HepG2 (cell line): ENCODE measurements around the gene ZC3H18. TPM values are rescaled to one million over a fixed set of nuclear protein-coding genes. Genes with fewer than 3 reads are reported as not detected.

Experiments used
- ATAC-seq: fragments of 200-7000 bp; cut with Tn5 transposase; 3 replicates; pipeline ENCODE4 v1.9.1; 2020; ENCODE audit warnings: mild to moderate bottlenecking, moderate library complexity
- BruUV-seq: library from RNA; stranded (reverse); fragments of 400-500 nt; replicated peaks from 2 replicates; lab custom pipeline; 2021; lab: Mats Ljungman, UMichigan
- CTCF ChIA-PET: fragments of 300-600 bp; formaldehyde crosslinking; extraction: SDS; loops from one replicate; lab custom pipeline; 2021; ENCODE audit warnings: low total read pairs, inconsistent platforms, low intra/inter-chr PET ratio; lab: Yijun Ruan, JAX
- POLR2A ChIA-PET: fragments of 350-600 bp; sonication (Branson Sonifier 250); formaldehyde crosslinking; loops from one replicate; lab custom pipeline; 2020; ENCODE audit warnings: antibody characterized with exemption, inconsistent platforms; lab: Yijun Ruan, JAX
- DNase-seq: peaks from one replicate; pipeline ENCODE4 v3.0.0-alpha.2; 2015; ENCODE audit warnings: low spot score
- FAIRE-seq: peaks from 3 replicates; lab custom pipeline; 2011; peaks lifted over from hg19 to GRCh38; lab: Jason Lieb, UNC
- H2AFZ ChIP-seq: one replicate; pipeline ENCODE4 v1.6.1; 2011; ENCODE audit warnings: low read length, inconsistent platforms
- H3K27ac ChIP-seq: fragments of 300-600 bp; 3 replicates; pipeline ENCODE4 v1.8.0; 2011; ENCODE audit warnings: mixed run types, mild to moderate bottlenecking, mixed read lengths, low read length, inconsistent platforms; ENCODE audit not compliant: insufficient read depth; ENCODE audit errors: extremely low read length
- H3K27me3 ChIP-seq, 2 experiments: fragments of 200-600 bp in 1 of 2; 2 replicates in 1 of 2; 3 replicates in 1 of 2; pipeline versions ENCODE4 v1.6.0 to v1.8.0; 2011; ENCODE audit warnings: low read length in 2 of 2, mild to moderate bottlenecking in 2 of 2, moderate library complexity in 2 of 2, inconsistent platforms in 1 of 2; ENCODE audit not compliant: insufficient read depth in 2 of 2, control insufficient read depth in 1 of 2
- H3K36me3 ChIP-seq, 2 experiments: fragments of 200-600 bp in 1 of 2; replicated peaks in 1 of 2; 2 replicates in 1 of 2; 3 replicates in 1 of 2; pipeline versions ENCODE4 v1.5.1 to v1.8.0; 2011; ENCODE audit warnings: low read length in 2 of 2, inconsistent platforms in 1 of 2; ENCODE audit not compliant: insufficient read depth in 2 of 2, control insufficient read depth in 1 of 2
- H3K4me1 ChIP-seq: 2 replicates; pipeline ENCODE4 v1.5.1; 2012; ENCODE audit warnings: low read length, inconsistent platforms; ENCODE audit not compliant: insufficient read depth
- H3K4me2 ChIP-seq: 2 replicates; pipeline ENCODE4 v1.6.0; 2011; ENCODE audit warnings: low read depth, low read length, inconsistent platforms
- H3K4me3 ChIP-seq, 3 experiments: fragments of 200-600 bp in 1 of 3; sonication (generic), shearing (Covaris generic) in 1 of 3; replicated peaks in 1 of 3; 2 replicates each; pipeline ENCODE4 v1.5.1; 2011 to 2016; ENCODE audit warnings: low read length in 3 of 3, inconsistent platforms in 2 of 3, low read depth in 2 of 3, mild to moderate bottlenecking in 2 of 3, control low read depth in 1 of 3, mixed read lengths in 1 of 3; ENCODE audit not compliant: insufficient read depth in 1 of 3
- H3K79me2 ChIP-seq: one replicate; pipeline ENCODE4 v1.6.1; 2011; ENCODE audit warnings: low read length, inconsistent platforms; ENCODE audit not compliant: insufficient read depth
- H3K9ac ChIP-seq: 2 replicates; pipeline ENCODE4 v1.6.0; 2011; ENCODE audit warnings: mild to moderate bottlenecking, low read depth, low read length, inconsistent platforms; ENCODE audit not compliant: insufficient read depth
- H3K9me3 ChIP-seq: 2 replicates; pipeline ENCODE4 v1.5.1; 2012; ENCODE audit warnings: mild to moderate bottlenecking, low read length
- H4K20me1 ChIP-seq: 2 replicates; pipeline ENCODE4 v1.6.0; 2011; ENCODE audit warnings: inconsistent platforms, mild to moderate bottlenecking, low read length, moderate library complexity; ENCODE audit not compliant: insufficient read depth
- AGO1 ChIP-seq: fragments of 200-400 bp; formaldehyde crosslinking; IDR thresholded peaks from 2 replicates; pipeline ENCODE4 v1.6.1; 2017; ENCODE audit warnings: mild to moderate bottlenecking, low read depth, low read length, moderate library complexity; ENCODE audit not compliant: poor library complexity, severe bottlenecking
- AHR ChIP-seq: IDR thresholded peaks from 2 replicates; pipeline ENCODE4 v1.6.1; 2018; ENCODE audit warnings: missing genetic modification reagents, missing compliant biosample characterization
- HIVEP1 ChIP-seq: sonication (generic); formaldehyde crosslinking; IDR thresholded peaks from 2 replicates; pipeline ENCODE4 v1.4.0; 2020; ENCODE audit warnings: mild to moderate bottlenecking, missing genetic modification reagents
- KDM5A ChIP-seq: fragments of 200-600 bp; sonication (generic); IDR thresholded peaks from 2 replicates; pipeline ENCODE4 v1.7.0; 2018; ENCODE audit warnings: antibody characterized with exemption, mild to moderate bottlenecking, low read length, borderline replicate concordance
- NRL ChIP-seq: sonication (generic); formaldehyde crosslinking; IDR thresholded peaks from 2 replicates; pipeline ENCODE4 v1.5.0; 2020; ENCODE audit warnings: missing genetic modification reagents, mild to moderate bottlenecking, moderate library complexity, borderline replicate concordance
- SP4 ChIP-seq: sonication (generic); formaldehyde crosslinking; IDR thresholded peaks from 2 replicates; pipeline ENCODE4 v1.8.1; 2023; ENCODE audit warnings: mild to moderate bottlenecking, missing genetic modification reagents
- TMF1 ChIP-seq: sonication (generic); formaldehyde crosslinking; IDR thresholded peaks from 2 replicates; pipeline ENCODE4 v1.8.1; 2022; ENCODE audit warnings: low read depth, missing genetic modification reagents
- TOPORS ChIP-seq: sonication (generic); formaldehyde crosslinking; IDR thresholded peaks from 2 replicates; pipeline ENCODE4 v1.8.0; 2023; ENCODE audit warnings: mild to moderate bottlenecking, missing genetic modification reagents
- ZNF232 ChIP-seq: sonication (generic); formaldehyde crosslinking; IDR thresholded peaks from 2 replicates; pipeline ENCODE4 v1.4.0; 2020; ENCODE audit warnings: missing genetic modification reagents, borderline replicate concordance
- ZNF550 ChIP-seq: sonication (generic); formaldehyde crosslinking; IDR thresholded peaks from 2 replicates; pipeline ENCODE4 v1.4.0; 2020; ENCODE audit warnings: mild to moderate bottlenecking, missing genetic modification reagents, borderline replicate concordance
- ZNF552 ChIP-seq: sonication (generic); formaldehyde crosslinking; IDR thresholded peaks from 2 replicates; pipeline ENCODE4 v1.9.0; 2022; ENCODE audit warnings: missing genetic modification reagents, mild to moderate bottlenecking, borderline replicate concordance
- ZSCAN30 ChIP-seq: sonication (generic); formaldehyde crosslinking; IDR thresholded peaks from 2 replicates; pipeline ENCODE4 v1.5.0; 2020; ENCODE audit warnings: mild to moderate bottlenecking, missing genetic modification reagents
- WGBS: methylation state at CpG from one replicate; pipeline ENCODE4 v1.1.6; 2017; ENCODE audit warnings: low lambda C conversion rate; 5-methylcytosine and 5-hydroxymethylcytosine counted together
- in situ Hi-C: cut with HindIII; loops from 2 replicates; pipeline ENCODE4 v1.10.0; 2017; ENCODE audit warnings: low pct_unique_long_range_greater_than_20kb; ENCODE audit not compliant: extremely low pct_ligation_motif_present
- intact Hi-C: fragments of 100-400 bp; cut with micrococcal nuclease; formaldehyde crosslinking; loops from one replicate; pipeline ENCODE4 v1.10.0; 2022; ENCODE audit not compliant: unreplicated experiment
- polyA plus RNA-seq, 8 experiments: library from polyadenylated mRNA; depleted of rRNA in 3 of 8; stranded (reverse) in 7 of 8; unstranded in 1 of 8; fragments of >200 nt; fragmentation: Illumina TruSeq in 4 of 8; extraction: Trizol in 4 of 8; gene quantifications; 2 replicates each; pipeline versions ENCODE4 v1.2.1 to v1.2.3, GENCODE V29; 2011 to 2016; ENCODE audit warnings: low read depth in 4 of 8, missing spikeins in 1 of 8, mixed read lengths in 1 of 8; ENCODE audit not compliant: insufficient read depth in 1 of 8
- total RNA-seq, 5 experiments: library from RNA; depleted of rRNA; stranded (reverse); fragments of >200 nt; fragmentation: Illumina TruSeq; extraction: Trizol; gene quantifications; 2 replicates each; pipeline ENCODE4 v1.2.3, GENCODE V29; 2016; ENCODE audit warnings: low read depth in 1 of 5
- TF ChIP-seq, protein P1 (sequence below): sonication (generic); formaldehyde crosslinking; IDR thresholded peaks from 2 replicates; pipeline ENCODE4 v1.4.0; 2020; ENCODE audit warnings: low read depth, mild to moderate bottlenecking, missing genetic modification reagents
- TF ChIP-seq, protein P2 (sequence below): sonication (generic); formaldehyde crosslinking; IDR thresholded peaks from 2 replicates; pipeline ENCODE4 v1.8.1; 2023; ENCODE audit warnings: mild to moderate bottlenecking, missing genetic modification reagents, borderline replicate concordance

The ZC3H18 gene
- total and polyA plus RNA-seq, 2 of the 13 experiments (the other 11 are each of a cell fraction or from before 2014, with no cell fraction given): 11.2 to 27.4 TPM

DNA sequence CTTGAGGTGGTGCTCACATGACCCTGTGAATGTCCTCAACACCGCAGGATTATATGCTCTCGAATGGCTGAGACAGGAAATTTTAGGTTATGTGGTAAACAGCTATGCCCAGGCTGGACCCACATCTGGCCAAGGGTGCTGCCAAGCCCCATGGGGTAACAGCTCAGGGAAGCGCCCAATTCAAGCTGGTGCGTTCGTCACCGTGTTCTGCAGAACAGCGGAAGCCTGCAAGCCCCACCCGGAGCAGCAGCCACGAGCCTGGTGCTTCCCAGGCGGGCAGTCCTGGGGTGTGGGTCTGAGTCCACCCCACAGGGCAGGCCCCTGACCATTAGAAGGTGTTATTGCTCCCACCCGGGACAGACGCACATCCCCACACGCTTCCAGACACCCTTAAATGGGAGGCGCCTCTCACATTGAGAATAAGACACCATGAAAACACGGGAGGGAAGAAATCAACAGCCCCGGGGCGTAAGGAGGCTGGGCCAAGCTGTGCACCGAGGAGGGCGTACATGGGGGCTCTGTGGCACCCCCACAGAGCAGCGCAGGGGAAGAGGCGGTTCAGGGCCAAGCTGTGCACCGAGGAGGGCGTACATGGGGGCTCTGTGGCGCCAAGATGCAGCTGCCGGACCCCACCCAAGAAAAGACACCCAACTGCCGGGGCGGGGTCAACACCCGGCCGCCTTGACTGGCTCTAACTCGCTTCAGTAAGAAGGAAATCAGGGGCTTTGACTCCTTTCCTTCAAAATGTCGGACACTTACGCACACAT, 83.6 kb downstream of the ZC3H18 start:
- Histone ChIP-seq H2AFZ (no peak overlapping the region), H3K4me2 (no peak overlapping the region), H3K27me3 (no peaks in the 10 kb centered on the region), H3K9me3 (no peaks in the 10 kb centered on the region), H3K36me3 (peaks cover 12 to 46% of the 10 kb centered on the region in 2 experiments), H3K79me2 (peaks cover 36% of the 10 kb centered on the region), H3K27ac (no peak overlapping the region), H3K4me3 (no peak overlapping the region), H4K20me1 (peaks cover 20% of the 10 kb centered on the region; the same call in 1 of the 2 replicates), H3K9ac (no peak overlapping the region), H3K4me1 (peaks cover 22% of the 10 kb centered on the region)
- ATAC-seq (no peak), FAIRE-seq (no peak), DNase-seq (no peak)
- in situ Hi-C loops: no loop called here
- intact Hi-C loops: loop anchor here (5.0 kb wide), 1 partner anchor 56 kb away; no protein-coding TSS in a partner anchor
- 95% methylated on average over 32 of the region's 32 CpGs for WGBS
- TF ChIP-seq ZNF550 (CRISPR knock-in tag) (no peak), NRL (CRISPR knock-in tag) (peak; percentile 6; the same call in 1 of the 2 replicates), AGO1 (peak; percentile 38), AHR (CRISPR knock-in tag) (0 out of 2 replicates have a peak, but pooled peaks have one; percentile 27)
- BruUV-seq: no TSS peak
- CTCF ChIA-PET: no interaction called here
- POLR2A ChIA-PET: interaction anchor here (1.1 kb wide), 1 partner anchor 9 kb away, joined by 3 read pairs; the partner anchor contains the start of gene MVD

DNA sequence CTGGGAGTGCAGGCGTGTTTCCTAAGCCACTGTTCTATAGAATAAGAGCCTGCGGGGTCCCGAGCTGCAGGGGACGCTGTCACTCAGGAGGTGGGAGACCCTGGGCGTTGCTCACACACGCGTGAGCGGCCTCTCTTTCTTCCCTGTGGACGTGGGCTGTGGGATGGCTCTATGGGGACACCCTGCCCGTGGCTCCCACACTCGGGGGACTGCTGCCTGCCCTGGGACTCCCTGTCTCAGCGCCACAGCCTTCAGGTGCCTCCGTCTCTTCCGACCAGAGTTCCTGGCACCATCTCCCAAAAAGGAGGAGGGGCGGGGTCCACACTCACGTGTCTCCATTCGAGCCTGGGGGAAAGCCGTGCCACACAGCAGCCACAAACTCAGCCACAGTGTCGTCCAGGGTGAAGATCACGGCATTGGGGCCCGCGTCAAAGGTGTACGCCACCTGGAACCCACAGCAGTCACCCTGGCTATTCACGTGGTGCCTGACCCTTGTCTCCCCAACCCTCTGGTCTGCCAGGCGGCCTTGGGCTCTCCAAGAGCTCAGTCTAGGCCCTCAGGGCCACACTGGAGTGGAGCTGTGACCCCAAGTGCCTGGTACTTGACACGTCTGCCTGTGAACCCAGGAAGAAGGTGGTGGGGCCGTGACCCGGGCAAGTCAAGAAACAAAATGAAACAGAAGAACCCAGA, 84.3 kb downstream of the ZC3H18 start:
- FAIRE-seq (no peak), ATAC-seq (no peak), DNase-seq (no peak)
- WGBS: 93% methylated on average over 26 of the region's 28 CpGs
- ChIA-PET CTCF (no interaction called here), POLR2A (interaction anchor here (1.1 kb wide), 1 partner anchor 8 kb away, joined by 3 read pairs; the partner anchor contains the start of gene MVD)
- H3K27me3 ChIP-seq: no peaks in the 10 kb centered on the region
- peaks cover 38% of the 10 kb centered on the region for H3K79me2 ChIP-seq
- no peak overlapping the region for H3K27ac ChIP-seq
- in situ Hi-C loops (no loop called here), intact Hi-C loops (loop anchor here (5.0 kb wide), 1 partner anchor 57 kb away; no protein-coding TSS in a partner anchor)
- H2AFZ ChIP-seq: no peak overlapping the region
- no peaks in the 10 kb centered on the region for H3K9me3 ChIP-seq
- no peak overlapping the region for H3K4me3 ChIP-seq
- H3K4me1 ChIP-seq: peaks cover 22% of the 10 kb centered on the region
- H3K9ac ChIP-seq: no peak overlapping the region
- BruUV-seq: no TSS peak
- H3K4me2 ChIP-seq: no peak overlapping the region
- H3K36me3 ChIP-seq: peaks cover 13 to 52% of the 10 kb centered on the region in 2 experiments
- H4K20me1 ChIP-seq: peaks cover 24% of the 10 kb centered on the region
- no peak for TF ChIP-seq ZSCAN30 (CRISPR knock-in tag)
- TF ChIP-seq, protein P1, sequence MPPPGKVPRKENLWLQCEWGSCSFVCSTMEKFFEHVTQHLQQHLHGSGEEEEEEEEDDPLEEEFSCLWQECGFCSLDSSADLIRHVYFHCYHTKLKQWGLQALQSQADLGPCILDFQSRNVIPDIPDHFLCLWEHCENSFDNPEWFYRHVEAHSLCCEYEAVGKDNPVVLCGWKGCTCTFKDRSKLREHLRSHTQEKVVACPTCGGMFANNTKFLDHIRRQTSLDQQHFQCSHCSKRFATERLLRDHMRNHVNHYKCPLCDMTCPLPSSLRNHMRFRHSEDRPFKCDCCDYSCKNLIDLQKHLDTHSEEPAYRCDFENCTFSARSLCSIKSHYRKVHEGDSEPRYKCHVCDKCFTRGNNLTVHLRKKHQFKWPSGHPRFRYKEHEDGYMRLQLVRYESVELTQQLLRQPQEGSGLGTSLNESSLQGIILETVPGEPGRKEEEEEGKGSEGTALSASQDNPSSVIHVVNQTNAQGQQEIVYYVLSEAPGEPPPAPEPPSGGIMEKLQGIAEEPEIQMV (CRISPR knock-in tag): no peak
- TF ChIP-seq ZNF232 (CRISPR knock-in tag): no peak
- no peak for TF ChIP-seq TMF1 (CRISPR knock-in tag)
- 0 out of 2 replicates have a peak, but pooled peaks have one; percentile 7 for TF ChIP-seq TOPORS (CRISPR knock-in tag)
- 0 out of 2 replicates have a peak, but pooled peaks have one; percentile 41 for TF ChIP-seq SP4 (CRISPR knock-in tag)
- TF ChIP-seq HIVEP1 (CRISPR knock-in tag): no peak
- TF ChIP-seq, protein P2, sequence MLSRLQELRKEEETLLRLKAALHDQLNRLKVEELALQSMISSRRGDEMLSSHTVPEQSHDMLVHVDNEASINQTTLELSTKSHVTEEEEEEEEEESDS (CRISPR knock-in tag): no peak
- no peak for TF ChIP-seq KDM5A
- no peak for TF ChIP-seq ZNF552 (CRISPR knock-in tag)
